Measurements from ENCODE around the gene RNF220.

The RNF220 gene

GRCh38 chr1:44587796-44588460 lies 182.9 kb downstream of the RNF220 start:
- DNase-seq (ENCODE audit: low read depth in 2 of 2), result no peak

GRCh38 chr1:44588551-44589210 lies 183.6 kb downstream of the RNF220 start:
- no peak for DNase-seq (ENCODE audit: low read depth in 2 of 2)

- no peak for DNase-seq (ENCODE audit: low read depth in 2 of 2)
Observed at GRCh38 chr1:44590475-44590874, 185.4 kb downstream of the RNF220 start.

- no peak for DNase-seq (ENCODE audit: low read depth in 2 of 2)
Observed at GRCh38 chr1:44591381-44591780, 186.3 kb downstream of the RNF220 start.

- DNase-seq (ENCODE audit: low read depth in 2 of 2), result no peak
Observed at GRCh38 chr1:44592208-44593145, 187.4 kb downstream of the RNF220 start.

GRCh38 chr1:44594353-44594752 lies 189.3 kb downstream of the RNF220 start:
- no peak for DNase-seq (ENCODE audit: low read depth in 2 of 2)

GRCh38 chr1:44594871-44595735 lies 190.0 kb downstream of the RNF220 start:
- DNase-seq (ENCODE audit: low read depth in 2 of 2), result peak; percentile 60 to 65

- DNase-seq (ENCODE audit: low read depth in 2 of 2), result no peak
Observed at GRCh38 chr1:44596511-44596910, 191.5 kb downstream of the RNF220 start.

- DNase-seq (ENCODE audit: low read depth in 2 of 2), result no peak
Observed at GRCh38 chr1:44598167-44598566, 193.1 kb downstream of the RNF220 start.

GRCh38 chr1:44602634-44603628 lies 197.9 kb downstream of the RNF220 start:
- DNase-seq (ENCODE audit: low read depth in 2 of 2), result no peak

- DNase-seq (ENCODE audit: low read depth in 2 of 2), result no peak
Observed at GRCh38 chr1:44603718-44604117, 198.7 kb downstream of the RNF220 start.

- DNase-seq (ENCODE audit: low read depth in 2 of 2), result no peak
Observed at GRCh38 chr1:44604157-44604955, 199.3 kb downstream of the RNF220 start.

GRCh38 chr1:44605914-44606615 lies 201.0 kb downstream of the RNF220 start:
- DNase-seq (ENCODE audit: low read depth in 2 of 2), result no peak

GRCh38 chr1:44606701-44607281 lies 201.7 kb downstream of the RNF220 start:
- no peak for DNase-seq (ENCODE audit: low read depth in 2 of 2)

GRCh38 chr1:44608141-44608540 lies 203.1 kb downstream of the RNF220 start:
- no peak for DNase-seq (ENCODE audit: low read depth in 2 of 2)

- peak in 1 of 2 donors; percentile 12 for DNase-seq (ENCODE audit: low read depth in 2 of 2)
Observed at GRCh38 chr1:44609412-44609767, 204.3 kb downstream of the RNF220 start.

- DNase-seq (ENCODE audit: low read depth in 2 of 2), result no peak
Observed at GRCh38 chr1:44609768-44610526, 204.9 kb downstream of the RNF220 start.
